PC-9 (cell line): Measurements from ENCODE around the gene CAPN13.

ENCODE experiments used
- CTCF ChIP-seq: fragments of 200-600 bp; sonication (generic); conservative IDR thresholded peaks from 2 replicates; pipeline ENCODE4 v1.6.1; 2017; ENCODE audit warnings: mixed run types, antibody characterized with exemption, mild to moderate bottlenecking, moderate library complexity
- EZH2 ChIP-seq: fragments of 200-600 bp; sonication (generic); IDR thresholded peaks from 2 replicates; pipeline ENCODE4 v1.8.0; 2017; ENCODE audit warnings: antibody characterized with exemption, low read depth

GRCh38 chr2:30756971-30757370, 50.3 kb downstream of the CAPN13 start:
- TF ChIP-seq CTCF = no peak
- no peak for TF ChIP-seq EZH2
